ENCODE measurements around the gene HOXB9. TPM values are rescaled to one million over a fixed set of nuclear protein-coding genes. Genes with fewer than 3 reads are reported as not detected.
A peak's percentile ranks its signal among the peaks of the same experiment; 100 is the strongest.

Gene HOXB9
- total and polyA plus RNA-seq, 9 of the 15 experiments (the other 6 are each of a cell fraction or from before 2014, with no cell fraction given): 3.1 to 196 (median 77.6) TPM

- TF ChIP-seq ZNF639 (CRISPR knock-in tag; conservative IDR thresholded peaks at IDR 0.05 in 1 of 2, IDR thresholded peaks at IDR 0.05 in 1 of 2) (no peak), HES1 (IDR thresholded peaks at IDR 0.05; ENCODE audit: low read depth) (no peak), RBM15 (IDR thresholded peaks at IDR 0.05; ENCODE audit: insufficient read depth, low read length) (no peak), PHF8 (IDR thresholded peaks at IDR 0.05; ENCODE audit: borderline replicate concordance, low read length) (peak; percentile 24; the same call in 1 of the 2 replicates), ARHGAP35 (IDR thresholded peaks at IDR 0.05; ENCODE audit: partially characterized antibody) (no peak), TEAD2 (tag; IDR thresholded peaks at IDR 0.05) (no peak), TAF9B (IDR thresholded peaks at IDR 0.05; ENCODE audit: partially characterized antibody) (no peak), MTA1 (IDR thresholded peaks at IDR 0.05; ENCODE audit: borderline replicate concordance) (0 out of 2 replicates have a peak, but pooled peaks have one; percentile 42), SMARCC2 (IDR thresholded peaks at IDR 0.05; ENCODE audit: low read depth) (0 out of 2 replicates have a peak, but pooled peaks have one; percentile 39), SRF (CRISPR knock-in tag; IDR thresholded peaks at IDR 0.05) (no peak), POLR2A (conservative IDR thresholded peaks at IDR 0.05) (0 out of 2 replicates have a peak, but pooled peaks have one; percentile 35), HDAC1 (IDR thresholded peaks at IDR 0.05) (peak in 1 of 2 experiments; percentile 32; a peak in 1 of 4 replicates), USF1 (CRISPR knock-in tag; IDR thresholded peaks at IDR 0.05) (no peak), BHLHE40 (IDR thresholded peaks at IDR 0.05; ENCODE audit: low read length) (no peak), TOE1 (IDR thresholded peaks at IDR 0.05; ENCODE audit: borderline replicate concordance) (no peak), TOE1 (CRISPR knock-in tag; IDR thresholded peaks at IDR 0.05; ENCODE audit: borderline replicate concordance, low read depth) (no peak), ARID3A (IDR thresholded peaks at IDR 0.05; ENCODE audit: borderline replicate concordance, low read depth, low read length) (no peak), NCOA6 (IDR thresholded peaks at IDR 0.05) (no peak), CEBPZ (IDR thresholded peaks at IDR 0.05; ENCODE audit: borderline replicate concordance, low read depth, low read length) (no peak)
Observed at GRCh38 chr17:48579760-48580554, 46.2 kb downstream of the HOXB9 start (continued).

Data from K562 (cell line).